ENCODE results near the gene PPP1CC.
"Not testable (repeated sequence)": the region's sequence is repeated elsewhere in the genome, so short reads cannot be mapped to it uniquely, and the experiment has no call there.

Gene PPP1CC

DNA sequence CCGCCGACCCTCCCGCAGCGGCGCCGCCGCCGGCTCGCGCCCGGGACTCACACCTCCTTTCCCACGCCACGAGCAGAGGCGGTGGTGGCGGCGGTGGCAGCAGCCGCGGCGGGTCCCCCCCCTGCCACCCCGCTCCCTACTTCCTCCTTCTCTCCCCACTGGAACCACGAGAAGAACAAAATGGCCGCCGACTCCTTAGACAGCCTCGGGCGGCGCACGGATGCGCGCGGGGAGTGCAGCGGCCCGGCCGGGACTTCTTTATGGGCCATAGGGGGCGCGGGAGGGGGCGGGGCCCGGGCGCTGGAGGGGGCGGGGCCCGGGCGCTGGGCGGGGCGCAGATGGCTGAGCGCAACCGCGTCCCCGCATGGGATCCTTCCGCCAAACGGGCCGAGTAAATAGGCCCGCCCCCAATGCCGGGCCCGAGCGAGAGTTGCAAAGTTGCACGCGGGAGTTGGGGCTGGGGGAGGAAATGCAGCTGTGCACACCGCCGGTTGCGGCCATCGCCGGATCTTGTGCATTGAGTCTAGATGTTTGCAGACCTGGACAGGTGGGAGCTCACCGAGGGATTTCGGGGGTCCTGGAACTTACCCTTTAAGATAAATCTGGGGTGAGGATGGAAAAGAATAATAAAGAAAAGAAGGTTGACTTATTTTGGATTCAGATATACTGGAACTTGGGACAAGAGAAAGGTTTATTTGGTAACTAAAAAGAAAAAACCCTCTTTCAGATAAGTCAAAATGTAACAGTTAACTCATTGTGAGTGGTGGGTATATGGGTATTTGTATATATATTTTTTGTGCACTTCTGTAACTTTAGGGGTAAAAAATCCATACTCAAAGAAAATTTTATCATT, at the start of gene PPP1CC:
PPP1CC (minus strand) TSS at position 174 of the 853 bp plus-strand sequence. CDS start 184 bp downstream, outside the sequence.
- DNase-seq: peak; percentile 95

GRCh38 chr12:110791589-110791988, 48.9 kb upstream of the PPP1CC start:
- DNase-seq: no peak

GRCh38 chr12:110790301-110790700, 47.6 kb upstream of the PPP1CC start:
- no peak for DNase-seq

DNA sequence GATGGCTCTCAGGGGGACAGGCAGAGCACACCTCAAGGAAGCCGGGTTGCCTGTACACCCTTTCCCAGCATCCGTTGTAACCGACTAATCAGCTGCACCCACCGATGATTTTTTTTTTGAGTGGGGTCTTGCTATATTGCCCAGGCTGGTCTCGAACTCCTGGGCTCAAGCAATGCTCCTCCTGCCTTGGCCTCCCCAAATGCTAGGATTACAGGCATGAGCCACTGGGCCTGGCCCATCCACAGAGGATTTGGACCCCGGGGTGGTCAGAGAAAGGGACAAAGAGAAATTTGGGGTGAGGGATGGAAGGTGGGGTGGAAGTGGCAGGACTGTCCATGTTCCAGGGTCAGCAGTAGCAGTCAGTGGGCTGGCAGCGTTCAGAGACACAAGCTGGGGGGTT, 43.3 kb upstream of the PPP1CC start:
- no peak for DNase-seq

- no peak for DNase-seq
These were observed 42.5 kb upstream of the PPP1CC start for GRCh38 chr12:110785240-110785639.

DNA sequence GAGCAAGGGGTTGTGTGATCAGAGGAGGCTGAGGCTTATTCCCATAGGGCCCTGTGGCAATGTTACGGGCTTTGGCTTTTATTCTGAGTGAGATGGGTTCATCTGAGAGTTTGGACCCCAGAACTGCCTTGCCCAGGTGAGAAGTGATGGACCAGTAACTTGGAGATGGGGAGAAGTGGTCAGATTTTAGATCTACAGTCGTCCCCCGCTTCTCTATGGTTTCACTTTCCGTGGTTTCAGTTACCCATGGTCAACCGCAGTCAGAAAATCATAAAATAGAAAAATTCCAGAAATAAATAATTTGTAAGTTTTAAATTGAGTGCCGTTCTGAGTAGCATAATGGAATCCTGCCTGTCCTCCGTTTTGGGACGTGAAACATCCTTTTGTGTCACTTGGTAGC, 40.2 kb upstream of the PPP1CC start:
- no peak for DNase-seq

DNA sequence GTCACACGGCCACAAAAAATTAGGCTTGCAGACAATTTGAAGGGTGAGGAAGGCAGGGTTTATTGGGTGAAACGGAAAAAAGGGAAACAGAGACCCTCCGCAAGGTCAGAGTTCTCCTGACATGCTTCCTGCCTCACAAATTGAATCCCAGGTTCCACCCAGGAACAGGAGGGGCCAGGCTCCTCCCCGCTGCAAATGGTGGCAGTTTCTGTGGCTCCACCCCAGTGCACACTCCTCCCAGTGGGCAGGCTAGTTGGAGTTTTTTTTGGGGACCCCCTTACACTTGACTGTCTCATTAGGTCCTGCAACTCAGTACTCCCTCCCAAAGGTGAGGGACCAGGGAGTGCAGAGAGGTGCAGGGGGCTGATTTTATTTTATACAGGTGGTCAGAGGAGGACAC, 39.4 kb upstream of the PPP1CC start:
- DNase-seq: no peak

GRCh38 chr12:110780448-110780847, 37.8 kb upstream of the PPP1CC start:
- no peak for DNase-seq

GRCh38 chr12:110778833-110779577, 36.3 kb upstream of the PPP1CC start:
- DNase-seq: no peak

DNA sequence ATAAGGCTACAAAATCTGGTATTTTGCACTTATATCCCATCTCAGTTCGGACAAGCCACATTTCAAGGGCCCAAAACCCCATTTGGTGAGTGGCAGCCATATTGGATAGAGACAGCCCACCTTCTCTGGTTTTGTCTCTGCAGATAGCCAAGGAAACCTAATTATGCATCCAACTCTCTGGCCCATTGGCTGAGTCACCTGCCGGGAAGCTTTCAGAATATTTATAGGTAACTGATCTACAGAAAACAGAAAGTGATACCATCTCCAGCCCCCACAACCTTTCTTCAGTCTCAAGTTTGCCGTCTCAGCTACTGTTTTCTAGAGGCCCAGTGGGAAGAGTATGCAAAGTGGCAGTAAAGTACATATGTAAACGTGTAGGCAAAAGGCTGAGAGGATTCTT, 33.7 kb upstream of the PPP1CC start:
- no peak for DNase-seq

GRCh38 chr12:110775997-110776396, 33.3 kb upstream of the PPP1CC start:
- no peak for DNase-seq

DNA sequence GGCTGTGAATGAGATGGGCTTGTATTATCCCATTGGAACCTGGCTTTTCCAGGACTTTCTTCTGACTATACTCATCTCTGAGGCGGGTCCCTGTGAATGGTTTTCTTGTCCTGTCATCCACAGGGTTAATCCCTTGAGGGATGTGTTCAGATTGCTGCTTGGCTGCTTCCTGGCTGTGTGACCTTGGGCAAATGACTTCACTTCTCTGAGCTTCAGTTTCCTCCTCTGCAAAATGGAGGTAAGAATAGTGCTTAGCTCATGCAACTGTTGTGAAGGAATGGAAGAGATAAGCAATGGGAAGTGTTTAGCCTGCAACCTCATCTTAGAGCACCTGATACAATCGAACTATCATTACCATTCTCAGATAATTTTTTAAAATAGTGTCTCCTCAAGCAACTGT, 32.1 kb upstream of the PPP1CC start:
- no peak for DNase-seq

GRCh38 chr12:110768960-110769359, 26.3 kb upstream of the PPP1CC start:
- no peak for DNase-seq

DNA sequence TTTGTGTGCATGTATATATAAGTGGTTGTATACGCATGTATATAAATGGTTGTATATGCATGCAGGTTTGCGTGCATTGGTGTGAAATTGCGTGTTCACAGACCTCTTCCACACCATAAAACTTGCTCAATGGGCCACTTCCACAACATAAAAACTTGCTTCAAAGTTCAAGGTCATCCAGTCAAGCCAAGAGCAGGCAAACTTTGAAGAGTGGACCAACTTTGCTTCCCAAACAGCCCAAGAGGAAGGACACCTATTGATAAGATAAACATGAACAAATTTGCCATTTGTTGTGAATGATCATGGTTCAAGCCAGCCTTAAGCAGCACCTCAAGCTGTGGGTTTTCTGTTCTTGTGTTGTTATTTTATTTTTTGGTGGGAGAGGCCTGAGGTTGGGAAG, 25.2 kb upstream of the PPP1CC start:
- DNase-seq: no peak

DNA sequence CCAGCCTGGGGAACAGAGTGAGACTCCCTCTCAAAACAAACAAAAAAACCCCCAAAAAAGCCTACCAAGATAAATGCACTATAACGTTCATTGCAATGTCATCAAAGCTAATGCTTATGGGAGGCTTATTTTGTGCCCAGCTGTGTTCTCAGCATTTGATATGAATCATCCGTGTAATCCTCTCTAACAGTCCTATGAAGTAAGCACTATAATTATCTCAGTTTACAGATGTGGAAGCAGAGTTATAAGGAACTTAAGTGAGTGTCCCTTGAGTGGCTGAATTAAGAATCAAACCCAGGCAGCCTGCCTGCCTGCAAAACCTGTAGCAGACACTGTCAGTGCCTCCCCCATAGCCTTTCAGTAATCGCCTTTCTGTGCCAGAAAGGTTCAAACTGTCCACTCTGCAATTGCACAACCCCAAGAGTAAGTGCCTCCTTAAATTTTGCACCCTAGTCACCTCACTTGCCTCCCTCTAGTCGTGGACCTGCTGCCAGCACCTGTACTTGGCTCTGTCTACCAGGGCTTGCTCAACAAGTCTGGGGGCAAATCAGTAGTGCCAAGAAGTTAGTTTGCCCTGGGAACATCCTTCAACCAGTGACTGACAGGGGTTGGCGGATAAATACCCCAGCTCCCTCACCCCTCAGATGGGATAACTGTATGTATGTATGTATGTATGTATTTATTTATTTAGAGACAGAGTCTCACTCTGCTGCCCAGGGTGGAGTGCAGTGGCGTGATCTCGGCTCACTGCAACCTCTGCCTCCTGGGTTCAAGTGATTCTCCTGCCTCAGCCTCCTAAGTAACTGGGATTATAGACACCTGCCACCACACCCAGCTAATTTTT, 23.8 kb upstream of the PPP1CC start:
- DNase-seq: no peak

- not testable (repeated sequence) for DNase-seq
These were observed 22.9 kb upstream of the PPP1CC start for GRCh38 chr12:110765572-110765971.

- DNase-seq: no peak
These were observed 22.4 kb upstream of the PPP1CC start for GRCh38 chr12:110765111-110765510.

DNA sequence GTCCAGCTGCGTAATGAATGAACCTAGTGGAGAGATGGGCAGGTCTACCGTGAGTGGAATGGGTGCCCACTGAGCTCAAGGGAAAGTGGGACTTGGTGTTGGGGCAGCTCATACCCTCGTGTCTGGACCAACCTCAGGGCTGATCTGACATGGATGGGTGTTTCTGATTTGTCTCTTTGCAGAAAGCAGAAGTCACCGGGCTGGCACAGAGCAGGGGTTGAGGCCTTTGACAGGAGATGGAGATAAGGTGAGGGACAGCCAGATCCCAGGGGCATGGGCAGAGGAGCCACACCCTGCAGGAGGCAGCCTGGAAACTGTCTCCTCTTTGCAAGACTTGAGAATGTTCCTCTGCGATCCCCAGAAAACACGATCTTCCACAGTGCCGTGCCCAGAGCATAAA, 20.9 kb upstream of the PPP1CC start:
- no peak for DNase-seq

DNA sequence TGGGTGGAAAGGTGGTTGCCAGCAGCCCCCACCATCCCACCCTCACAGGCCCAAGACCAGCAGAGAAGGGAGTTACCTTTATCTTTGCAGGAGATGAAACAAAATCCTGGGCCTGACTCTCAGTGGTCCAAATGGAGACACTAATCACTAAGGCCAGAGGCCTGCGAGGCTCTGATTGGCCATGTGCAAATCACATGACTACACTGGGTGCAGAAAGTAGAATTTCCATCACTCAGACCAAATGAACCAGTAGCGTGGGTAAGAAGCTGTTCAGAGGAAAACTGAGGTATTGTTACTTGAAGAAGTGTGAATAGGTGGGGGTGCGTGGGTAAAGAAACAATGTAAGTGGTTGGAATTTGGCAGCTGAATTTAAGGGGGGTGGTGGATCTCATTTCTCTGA, 20.2 kb upstream of the PPP1CC start:
- DNase-seq: no peak

DNA sequence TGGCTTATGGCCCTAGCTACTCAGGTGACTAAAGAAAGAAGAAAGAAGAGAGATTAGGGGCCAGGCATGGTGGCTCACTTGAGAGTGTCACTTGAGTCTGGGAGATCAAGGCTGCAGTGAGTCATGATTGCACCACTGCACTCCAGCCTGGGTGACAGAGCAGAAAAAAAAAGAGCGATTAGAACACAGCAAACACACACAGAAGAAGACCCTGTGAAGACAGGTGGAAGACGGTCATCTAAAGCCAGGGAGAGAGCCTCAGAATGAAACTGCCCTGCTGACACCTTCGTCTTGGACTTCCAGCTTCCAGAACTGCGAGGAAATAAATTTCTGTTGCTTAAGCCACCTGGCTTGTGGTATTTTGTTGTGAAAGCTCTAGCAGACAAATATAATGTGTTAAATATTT, 17.5 kb upstream of the PPP1CC start:
- DNase-seq: no peak

- no peak for DNase-seq
These were observed 16.2 kb upstream of the PPP1CC start for GRCh38 chr12:110758922-110759321.

- DNase-seq: no peak
These were observed 13.9 kb upstream of the PPP1CC start for GRCh38 chr12:110756611-110757010.

DNA sequence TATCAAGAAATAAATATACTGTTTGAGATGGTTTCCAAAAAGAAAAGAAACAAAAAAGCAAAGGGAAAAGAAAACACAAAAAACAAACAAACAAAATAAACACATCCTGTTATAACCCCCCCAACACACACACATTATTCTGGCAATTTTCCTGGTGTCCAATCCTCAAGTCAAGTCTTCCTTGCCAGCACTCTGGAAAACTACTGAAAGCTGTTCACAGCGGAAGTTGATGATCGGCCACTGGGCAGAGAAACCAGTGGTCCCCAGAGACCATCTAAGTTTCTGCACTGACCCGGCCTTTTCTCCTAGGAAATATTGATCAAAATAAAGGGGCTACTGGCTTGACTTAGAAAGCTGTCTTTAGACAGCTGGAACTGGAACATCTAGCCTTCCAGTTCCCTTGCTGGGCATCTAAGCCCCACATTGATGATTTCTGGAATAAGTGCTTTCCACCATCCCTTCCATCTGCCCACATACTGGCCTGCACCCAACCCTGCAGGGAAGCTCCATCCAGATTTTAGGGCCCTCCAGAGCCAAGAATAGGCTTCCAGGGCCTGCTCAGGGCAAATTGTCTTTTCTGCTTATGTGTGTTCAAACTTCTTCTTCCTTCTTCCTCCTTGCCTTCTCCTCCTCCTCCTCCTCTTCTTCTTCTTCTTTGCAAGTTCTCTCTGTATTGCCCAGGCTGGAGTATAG, 11.6 kb upstream of the PPP1CC start:
- no peak for DNase-seq
